ENCODE data around the gene ALDH1L2. TPM values are rescaled to one million over a fixed set of nuclear protein-coding genes. Genes with fewer than 3 reads are reported as not detected.

Gene ALDH1L2
- total and polyA plus RNA-seq, 5 donors from 2014 or later, result not detected

- Mint-ChIP-seq H3K9me3 (peaks cover 0 to 6% (median 0%) of the 10 kb centered on the region in 7 donors), H3K36me3 (no peaks in the 10 kb centered on the region), H3K27ac (no peak overlapping the region), H3K4me3 (no peak overlapping the region), H3K4me1 (peaks cover 0 to 5% (median 3%) of the 10 kb centered on the region in 4 donors), H3K27me3 (no peaks in the 10 kb centered on the region)
- Histone ChIP-seq H3K4me1 (ENCODE audit: control insufficient read depth, insufficient read depth, low read length, poor library complexity, severe bottlenecking) (no peaks in the 10 kb centered on the region), H3K27ac (ENCODE audit: insufficient read depth, low read length, poor library complexity, severe bottlenecking) (no peak overlapping the region), H3K36me3 (ENCODE audit: control insufficient read depth, insufficient read depth, low read length) (no peaks in the 10 kb centered on the region), H3K9me3 (ENCODE audit: control insufficient read depth in 2 of 2, low read length in 2 of 2) (no peaks in the 10 kb centered on the region), H3K4me3 (ENCODE audit: low read depth, low read length) (no peak overlapping the region), H3K27me3 (ENCODE audit: control insufficient read depth, insufficient read depth, low read length) (no peaks in the 10 kb centered on the region)
- DNase-seq (no peak), ATAC-seq (ENCODE audit: low read depth in 2 of 2) (no peak)
These were observed 35.9 kb downstream of the ALDH1L2 start for GRCh38 chr12:105048315-105048714.

- Histone ChIP-seq H3K36me3 (ENCODE audit: control insufficient read depth, insufficient read depth, low read length) (no peaks in the 10 kb centered on the region), H3K4me1 (ENCODE audit: control insufficient read depth, insufficient read depth, low read length, poor library complexity, severe bottlenecking) (no peaks in the 10 kb centered on the region), H3K27ac (ENCODE audit: insufficient read depth, low read length, poor library complexity, severe bottlenecking) (no peak overlapping the region), H3K27me3 (ENCODE audit: control insufficient read depth, insufficient read depth, low read length) (no peaks in the 10 kb centered on the region), H3K9me3 (ENCODE audit: control insufficient read depth in 2 of 2, low read length in 2 of 2) (no peaks in the 10 kb centered on the region), H3K4me3 (ENCODE audit: low read depth, low read length) (no peak overlapping the region)
- ATAC-seq (ENCODE audit: low read depth in 2 of 2) (no peak), DNase-seq (no peak)
- no peaks in the 10 kb centered on the region for H3K27me3 Mint-ChIP-seq
- H3K9me3 Mint-ChIP-seq, result peaks cover 0 to 6% (median 0%) of the 10 kb centered on the region in 7 donors
- H3K4me1 Mint-ChIP-seq, result no peaks in the 10 kb centered on the region
- no peaks in the 10 kb centered on the region for H3K36me3 Mint-ChIP-seq
- H3K4me3 Mint-ChIP-seq, result no peak overlapping the region
- H3K27ac Mint-ChIP-seq, result no peak overlapping the region
These were observed 37.0 kb downstream of the ALDH1L2 start for GRCh38 chr12:105047308-105047707.

GRCh38 chr12:105041186-105041585, 43.1 kb downstream of the ALDH1L2 start:
- H3K36me3 ChIP-seq (ENCODE audit: control insufficient read depth, insufficient read depth, low read length), result no peaks in the 10 kb centered on the region
- no peaks in the 10 kb centered on the region for H3K9me3 ChIP-seq (ENCODE audit: control insufficient read depth in 2 of 2, low read length in 2 of 2)
- H3K27ac ChIP-seq (ENCODE audit: insufficient read depth, low read length, poor library complexity, severe bottlenecking), result no peak overlapping the region
- Mint-ChIP-seq H3K27ac (no peak overlapping the region), H3K4me1 (peaks cover 11 to 38% (median 27%) of the 10 kb centered on the region in 4 donors), H3K36me3 (no peaks in the 10 kb centered on the region), H3K4me3 (no peak overlapping the region), H3K9me3 (no peaks in the 10 kb centered on the region), H3K27me3 (no peaks in the 10 kb centered on the region)
- no peak overlapping the region for H3K4me3 ChIP-seq (ENCODE audit: low read depth, low read length)
- peaks cover 24% of the 10 kb centered on the region for H3K4me1 ChIP-seq (ENCODE audit: control insufficient read depth, insufficient read depth, low read length, poor library complexity, severe bottlenecking)
- ATAC-seq (ENCODE audit: low read depth in 2 of 2), result no peak
- no peaks in the 10 kb centered on the region for H3K27me3 ChIP-seq (ENCODE audit: control insufficient read depth, insufficient read depth, low read length)
- DNase-seq, result no peak

- Mint-ChIP-seq H3K27ac (peak overlapping the region in 2 of 3 donors; percentile 25 to 72), H3K4me3 (no peak overlapping the region), H3K36me3 (no peaks in the 10 kb centered on the region), H3K9me3 (no peaks in the 10 kb centered on the region), H3K4me1 (peaks cover 11 to 38% (median 27%) of the 10 kb centered on the region in 4 donors), H3K27me3 (no peaks in the 10 kb centered on the region)
- ATAC-seq (ENCODE audit: low read depth in 2 of 2) (no peak), DNase-seq (no peak)
- H3K27me3 ChIP-seq (ENCODE audit: control insufficient read depth, insufficient read depth, low read length), result no peaks in the 10 kb centered on the region
- no peak overlapping the region for H3K4me3 ChIP-seq (ENCODE audit: low read depth, low read length)
- no peak overlapping the region for H3K27ac ChIP-seq (ENCODE audit: insufficient read depth, low read length, poor library complexity, severe bottlenecking)
- H3K4me1 ChIP-seq (ENCODE audit: control insufficient read depth, insufficient read depth, low read length, poor library complexity, severe bottlenecking), result peaks cover 24% of the 10 kb centered on the region
- H3K36me3 ChIP-seq (ENCODE audit: control insufficient read depth, insufficient read depth, low read length), result no peaks in the 10 kb centered on the region
- no peaks in the 10 kb centered on the region for H3K9me3 ChIP-seq (ENCODE audit: control insufficient read depth in 2 of 2, low read length in 2 of 2)
These were observed 43.8 kb downstream of the ALDH1L2 start for GRCh38 chr12:105040476-105040875.

- Histone ChIP-seq H3K27me3 (ENCODE audit: control insufficient read depth, insufficient read depth, low read length) (no peaks in the 10 kb centered on the region), H3K4me3 (ENCODE audit: low read depth, low read length) (peak overlapping the region; percentile 71), H3K27ac (ENCODE audit: insufficient read depth, low read length, poor library complexity, severe bottlenecking) (peak overlapping the region; percentile 72), H3K36me3 (ENCODE audit: control insufficient read depth, insufficient read depth, low read length) (no peaks in the 10 kb centered on the region), H3K4me1 (ENCODE audit: control insufficient read depth, insufficient read depth, low read length, poor library complexity, severe bottlenecking) (peaks cover 28% of the 10 kb centered on the region), H3K9me3 (ENCODE audit: control insufficient read depth in 2 of 2, low read length in 2 of 2) (no peaks in the 10 kb centered on the region)
- Mint-ChIP-seq H3K4me3 (peak overlapping the region; percentile 55 to 86 (median 75)), H3K27me3 (no peaks in the 10 kb centered on the region), H3K27ac (peak overlapping the region; percentile 75 to 99 (median 90)), H3K36me3 (no peaks in the 10 kb centered on the region), H3K9me3 (no peaks in the 10 kb centered on the region), H3K4me1 (peaks cover 29 to 59% (median 47%) of the 10 kb centered on the region in 4 donors)
- peak in 2 of 3 donors; percentile 38 to 67 for DNase-seq
- peak; percentile 56 to 67 for ATAC-seq (ENCODE audit: low read depth in 2 of 2)
These were observed 47.2 kb downstream of the ALDH1L2 start for GRCh38 chr12:105036937-105037649.

- DNase-seq (peak in 1 of 3 donors; percentile 36), ATAC-seq (ENCODE audit: low read depth in 2 of 2) (no peak)
- H3K4me3 ChIP-seq (ENCODE audit: low read depth, low read length), result no peak overlapping the region
- Mint-ChIP-seq H3K27ac (peak overlapping the region; percentile 54 to 88 (median 84)), H3K9me3 (no peaks in the 10 kb centered on the region), H3K4me3 (peak overlapping the region in 1 of 4 donors; percentile 2), H3K36me3 (no peaks in the 10 kb centered on the region), H3K27me3 (no peaks in the 10 kb centered on the region), H3K4me1 (peaks cover 31 to 55% (median 47%) of the 10 kb centered on the region in 4 donors)
- peaks cover 25% of the 10 kb centered on the region for H3K4me1 ChIP-seq (ENCODE audit: control insufficient read depth, insufficient read depth, low read length, poor library complexity, severe bottlenecking)
- H3K27me3 ChIP-seq (ENCODE audit: control insufficient read depth, insufficient read depth, low read length), result no peaks in the 10 kb centered on the region
- H3K36me3 ChIP-seq (ENCODE audit: control insufficient read depth, insufficient read depth, low read length), result no peaks in the 10 kb centered on the region
- no peaks in the 10 kb centered on the region for H3K9me3 ChIP-seq (ENCODE audit: control insufficient read depth in 2 of 2, low read length in 2 of 2)
- no peak overlapping the region for H3K27ac ChIP-seq (ENCODE audit: insufficient read depth, low read length, poor library complexity, severe bottlenecking)
These were observed 50.4 kb downstream of the ALDH1L2 start for GRCh38 chr12:105033851-105034250.

- H3K36me3 ChIP-seq (ENCODE audit: control insufficient read depth, insufficient read depth, low read length), result no peaks in the 10 kb centered on the region
- H3K4me1 Mint-ChIP-seq, result peaks cover 31 to 47% (median 41%) of the 10 kb centered on the region in 4 donors
- H3K9me3 ChIP-seq (ENCODE audit: control insufficient read depth in 2 of 2, low read length in 2 of 2), result no peaks in the 10 kb centered on the region
- DNase-seq (no peak), ATAC-seq (ENCODE audit: low read depth in 2 of 2) (no peak)
- H3K4me1 ChIP-seq (ENCODE audit: control insufficient read depth, insufficient read depth, low read length, poor library complexity, severe bottlenecking), result peaks cover 17% of the 10 kb centered on the region
- peak overlapping the region in 1 of 4 donors; percentile 13 for H3K4me3 Mint-ChIP-seq
- H3K27me3 ChIP-seq (ENCODE audit: control insufficient read depth, insufficient read depth, low read length), result no peaks in the 10 kb centered on the region
- H3K27me3 Mint-ChIP-seq, result no peaks in the 10 kb centered on the region
- no peak overlapping the region for H3K4me3 ChIP-seq (ENCODE audit: low read depth, low read length)
- H3K27ac Mint-ChIP-seq, result peak overlapping the region in 1 of 3 donors; percentile 88
- H3K9me3 Mint-ChIP-seq, result no peaks in the 10 kb centered on the region
- no peaks in the 10 kb centered on the region for H3K36me3 Mint-ChIP-seq
- H3K27ac ChIP-seq (ENCODE audit: insufficient read depth, low read length, poor library complexity, severe bottlenecking), result no peak overlapping the region
These were observed 51.4 kb downstream of the ALDH1L2 start for GRCh38 chr12:105032703-105033357.
